HCT116 (cell line): ENCODE results near the gene KLF3. TPM values are rescaled to one million over a fixed set of nuclear protein-coding genes. Genes with fewer than 3 reads are reported as not detected.

Source experiments
- ATAC-seq: fragments of 200-7000 bp; cut with Tn5 transposase; 2 replicates; pipeline ENCODE4 v1.9.1; 2020; ENCODE audit warnings: mild to moderate bottlenecking, moderate library complexity
- BruUV-seq: library from RNA; stranded (reverse); fragments of 400-500 nt; replicated peaks from 2 replicates; lab custom pipeline; 2021; lab: Mats Ljungman, UMichigan
- CTCF ChIA-PET: fragments of 300-600 bp; sonication (Branson Sonifier 250); formaldehyde crosslinking; loops from one replicate; lab custom pipeline; 2021; ENCODE audit warnings: antibody characterized with exemption; lab: Charles Lee
- POLR2A ChIA-PET: fragments of 300-600, 350-600 bp; sonication (Branson Sonifier 250); formaldehyde crosslinking; loops from one replicate; lab custom pipeline; 2021; ENCODE audit warnings: antibody characterized with exemption; lab: Charles Lee
- RAD21 ChIA-PET, 2 experiments: fragments of 300-600 bp; sonication (Branson Sonifier 250); formaldehyde crosslinking; loops; one replicate each; lab custom pipeline; 2023; ENCODE audit warnings: low total read pairs in 2 of 2; ENCODE audit not compliant: uncharacterized antibody in 2 of 2, unreplicated experiment in 2 of 2, low non-redundant PET in 1 of 2; lab: Charles Lee
- DNase-seq: peaks from one replicate; pipeline ENCODE4 v3.0.0-alpha.2; 2010; ENCODE audit warnings: low read depth, low spot score
- H2AFZ ChIP-seq: fragments of 200-600 bp; shearing (Covaris generic), sonication (generic); 2 replicates; pipeline ENCODE4 v1.6.1; 2017; ENCODE audit warnings: low read depth, mixed run types, mixed read lengths, antibody characterized with exemption, low read length; ENCODE audit not compliant: poor library complexity, severe bottlenecking
- H3K27ac ChIP-seq: 2 replicates; pipeline ENCODE4 v1.5.1; 2012; ENCODE audit warnings: low read depth, low read length
- H3K27me3 ChIP-seq: fragments of 200-600 bp; sonication (generic); 2 replicates; pipeline ENCODE4 v1.6.1; 2016; ENCODE audit warnings: mixed run types, low read length, mixed read lengths; ENCODE audit not compliant: insufficient read depth
- H3K36me3 ChIP-seq, 2 experiments: fragments of 200-500 bp in 1 of 2; fragments of 200-600 bp in 1 of 2; sonication (Bioruptor generic) in 1 of 2; sonication (generic) in 1 of 2; 2 replicates each; pipeline versions ENCODE4 v1.5.1 to v1.6.1; 2014 to 2016; ENCODE audit warnings: low read length in 2 of 2, inconsistent platforms in 1 of 2, mixed read lengths in 1 of 2, mixed run types in 1 of 2; ENCODE audit not compliant: insufficient read depth in 2 of 2, control insufficient read depth in 1 of 2
- H3K4me1 ChIP-seq, 2 experiments: fragments of 200-600 bp in 1 of 2; sonication (generic) in 1 of 2; 2 replicates each; pipeline versions ENCODE4 v1.5.1 to v1.6.1; 2012 to 2017; ENCODE audit warnings: low read length in 2 of 2, inconsistent platforms in 1 of 2, mild to moderate bottlenecking in 1 of 2, mixed read lengths in 1 of 2, mixed run types in 1 of 2, moderate library complexity in 1 of 2; ENCODE audit not compliant: insufficient read depth in 2 of 2, control insufficient read depth in 1 of 2
- H3K4me2 ChIP-seq: fragments of 200-600 bp; sonication (generic); 2 replicates; pipeline ENCODE4 v1.6.1; 2017; ENCODE audit warnings: mixed run types, low read length, mixed read lengths
- H3K4me3 ChIP-seq, 2 experiments: fragments of 200-600 bp in 1 of 2; sonication (generic) in 1 of 2; replicated peaks in 1 of 2; 2 replicates each; pipeline ENCODE4 v1.5.1; 2011 to 2016; ENCODE audit warnings: low read length in 2 of 2, control low read depth in 1 of 2, low read depth in 1 of 2, mild to moderate bottlenecking in 1 of 2, mixed read lengths in 1 of 2, mixed run types in 1 of 2
- H3K79me2 ChIP-seq: fragments of 200-600 bp; sonication (generic); 2 replicates; pipeline ENCODE4 v1.6.1; 2017; ENCODE audit warnings: mild to moderate bottlenecking, mixed run types, low read length, moderate library complexity, mixed read lengths; ENCODE audit not compliant: insufficient read depth
- H3K9ac ChIP-seq: fragments of 200-600 bp; sonication (generic); 2 replicates; pipeline ENCODE4 v1.6.1; 2016; ENCODE audit warnings: low read length, mixed read lengths
- H3K9me2 ChIP-seq: fragments of 200-600 bp; sonication (generic), shearing (Covaris generic); 2 replicates; pipeline ENCODE4 v1.6.1; 2017; ENCODE audit warnings: mixed run types, mild to moderate bottlenecking, moderate library complexity; ENCODE audit not compliant: insufficient read depth
- H3K9me3 ChIP-seq, 2 experiments: fragments of 200-500 bp in 1 of 2; fragments of 200-600 bp in 1 of 2; sonication (Bioruptor generic) in 1 of 2; sonication (generic) in 1 of 2; 2 replicates each; pipeline ENCODE4 v1.6.1; 2014 to 2017; ENCODE audit warnings: low read length in 2 of 2, mixed read lengths in 2 of 2, inconsistent platforms in 1 of 2, low read depth in 1 of 2, mild to moderate bottlenecking in 1 of 2, mixed run types in 1 of 2, moderate library complexity in 1 of 2; ENCODE audit not compliant: control insufficient read depth in 1 of 2, insufficient read depth in 1 of 2
- H4K20me1 ChIP-seq: fragments of 200-600 bp; sonication (generic), shearing (Covaris generic); 2 replicates; pipeline ENCODE4 v1.6.1; 2017; ENCODE audit warnings: mixed run types, mild to moderate bottlenecking, moderate library complexity; ENCODE audit not compliant: insufficient read depth
- ATF3 ChIP-seq: IDR thresholded peaks from 2 replicates; pipeline ENCODE4 v1.6.1; 2012
- EGR1 ChIP-seq: IDR thresholded peaks from 2 replicates; pipeline ENCODE4 v1.6.1; 2012; ENCODE audit warnings: low read depth
- FOSL1 ChIP-seq: IDR thresholded peaks from 2 replicates; pipeline ENCODE4 v1.6.1; 2012; ENCODE audit warnings: low read depth
- JUND ChIP-seq: IDR thresholded peaks from 2 replicates; pipeline ENCODE4 v1.6.1; 2012
- POLR2AphosphoS5 ChIP-seq: IDR thresholded peaks from 2 replicates; pipeline ENCODE4 v1.6.1; 2011; ENCODE audit warnings: mild to moderate bottlenecking, low read depth, low read length, moderate library complexity
- TCF7L2 ChIP-seq: IDR thresholded peaks from 2 replicates; pipeline ENCODE4 v1.7.0; 2011; ENCODE audit warnings: borderline replicate concordance, inconsistent platforms; ENCODE audit not compliant: insufficient read depth, insufficient read length; ENCODE audit errors: extremely low read depth
- intact Hi-C: fragments of 100-400 bp; cut with micrococcal nuclease; formaldehyde crosslinking; loops from 2 replicates; pipeline ENCODE4 v1.10.0; 2022
- total RNA-seq: library from RNA; stranded (reverse); gene quantifications from one replicate; pipeline ENCODE4 v1.2.1, GENCODE V29; 2021; ENCODE audit not compliant: unreplicated experiment
- TF ChIP-seq, protein P1 (sequence below): IDR thresholded peaks from 2 replicates; pipeline ENCODE4 v1.6.1; 2011; ENCODE audit warnings: mild to moderate bottlenecking, low read length, moderate library complexity; ENCODE audit not compliant: insufficient replicate concordance; ENCODE audit errors: extremely low read depth

Gene KLF3
- total RNA-seq, 1 experiment from 2014 or later = 44.2 TPM

GRCh38 chr4:38734911-38735310, 70.9 kb downstream of the KLF3 start:
- TF ChIP-seq JUND (no peak), ATF3 (no peak), EGR1 (no peak), POLR2AphosphoS5 (no peak), TCF7L2 (no peak)
- TF ChIP-seq, protein P1, sequence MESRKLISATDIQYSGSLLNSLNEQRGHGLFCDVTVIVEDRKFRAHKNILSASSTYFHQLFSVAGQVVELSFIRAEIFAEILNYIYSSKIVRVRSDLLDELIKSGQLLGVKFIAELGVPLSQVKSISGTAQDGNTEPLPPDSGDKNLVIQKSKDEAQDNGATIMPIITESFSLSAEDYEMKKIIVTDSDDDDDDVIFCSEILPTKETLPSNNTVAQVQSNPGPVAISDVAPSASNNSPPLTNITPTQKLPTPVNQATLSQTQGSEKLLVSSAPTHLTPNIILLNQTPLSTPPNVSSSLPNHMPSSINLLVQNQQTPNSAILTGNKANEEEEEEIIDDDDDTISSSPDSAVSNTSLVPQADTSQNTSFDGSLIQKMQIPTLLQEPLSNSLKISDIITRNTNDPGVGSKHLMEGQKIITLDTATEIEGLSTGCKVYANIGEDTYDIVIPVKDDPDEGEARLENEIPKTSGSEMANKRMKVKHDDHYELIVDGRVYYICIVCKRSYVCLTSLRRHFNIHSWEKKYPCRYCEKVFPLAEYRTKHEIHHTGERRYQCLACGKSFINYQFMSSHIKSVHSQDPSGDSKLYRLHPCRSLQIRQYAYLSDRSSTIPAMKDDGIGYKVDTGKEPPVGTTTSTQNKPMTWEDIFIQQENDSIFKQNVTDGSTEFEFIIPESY = no peak
- Histone ChIP-seq H3K9me2 (no peaks in the 10 kb centered on the region), H4K20me1 (no peaks in the 10 kb centered on the region), H3K27ac (no peak overlapping the region), H3K9ac (no peak overlapping the region), H2AFZ (no peak overlapping the region), H3K4me2 (no peak overlapping the region), H3K4me3 (no peak overlapping the region), H3K27me3 (no peaks in the 10 kb centered on the region), H3K36me3 (no peaks in the 10 kb centered on the region), H3K79me2 (no peaks in the 10 kb centered on the region), H3K9me3 (no peaks in the 10 kb centered on the region; a peak in 1 of 4 replicates), H3K4me1 (peaks cover 4 to 10% of the 10 kb centered on the region in 2 experiments; a peak in 2 of 4 replicates)
- POLR2A ChIA-PET = no interaction called here
- DNase-seq (no peak), ATAC-seq (no peak)
- CTCF ChIA-PET = interaction anchor here (1.0 kb wide), 1 partner anchor 555 kb away, joined by 4 read pairs; no protein-coding TSS in a partner anchor
- BruUV-seq = no TSS peak
- RAD21 ChIA-PET = interaction anchor here in 1 of 2 experiments (0.6 kb wide), 1 partner anchor 555 kb away, joined by 3 read pairs; no protein-coding TSS in a partner anchor
- intact Hi-C loops = no loop called here

DNA sequence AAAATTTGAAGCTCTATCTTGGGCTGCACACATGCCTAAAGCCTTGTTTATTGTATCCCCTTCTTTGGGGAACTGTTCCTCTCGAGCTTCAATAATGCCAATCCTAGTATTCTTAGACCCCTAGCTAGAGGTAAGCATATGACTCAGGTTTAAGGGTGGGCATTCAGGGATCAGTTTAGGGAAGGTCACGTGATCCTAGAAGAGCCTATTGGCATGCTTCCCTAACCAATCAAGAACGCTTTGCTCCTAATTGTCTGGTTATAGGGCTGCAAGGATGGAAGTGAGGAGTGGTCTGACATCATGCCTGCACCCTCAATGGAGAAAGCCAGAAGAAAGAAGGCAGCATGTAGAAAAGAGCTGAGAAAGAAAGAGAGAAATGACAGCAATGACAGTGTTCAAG, 71.9 kb downstream of the KLF3 start:
- TF ChIP-seq FOSL1 = no peak
- RAD21 ChIA-PET = no interaction called here

More for the DNA sequence above, 71.9 kb downstream of the KLF3 start:
- intact Hi-C loops = no loop called here
- H3K4me2 ChIP-seq = no peak overlapping the region
- no peaks in the 10 kb centered on the region for H3K36me3 ChIP-seq
- ChIA-PET CTCF (no interaction called here), POLR2A (no interaction called here)
- H3K4me1 ChIP-seq = peaks cover 2 to 6% of the 10 kb centered on the region in 2 experiments; a peak in 2 of 4 replicates
- no peak overlapping the region for H2AFZ ChIP-seq
- BruUV-seq = no TSS peak
- no peak overlapping the region for H3K27ac ChIP-seq
- H3K9me3 ChIP-seq = no peaks in the 10 kb centered on the region; a peak in 1 of 4 replicates
- H3K9me2 ChIP-seq = no peaks in the 10 kb centered on the region
- no peaks in the 10 kb centered on the region for H3K27me3 ChIP-seq
- no peak for DNase-seq
- H4K20me1 ChIP-seq = no peaks in the 10 kb centered on the region
- no peak overlapping the region for H3K4me3 ChIP-seq
- ATAC-seq = no peak
- no peaks in the 10 kb centered on the region for H3K79me2 ChIP-seq
- no peak overlapping the region for H3K9ac ChIP-seq
